A549 (cell line): Measurements from ENCODE around the gene LHFPL5.

Source experiments
- EHMT2 ChIP-seq: fragments of 200-600 bp; sonication (generic); IDR thresholded peaks from 2 replicates; pipeline ENCODE4 v1.6.1; 2016; ENCODE audit warnings: antibody characterized with exemption, low read depth, mild to moderate bottlenecking, moderate library complexity
- JUNB ChIP-seq: fragments of >200 bp; sonication (Bioruptor Twin); formaldehyde crosslinking; IDR thresholded peaks from 2 replicates; pipeline ENCODE4 v1.6.1; 2016
- MAZ ChIP-seq: fragments of 150-350 bp; IDR thresholded peaks from 2 replicates; pipeline ENCODE4 v1.6.1; 2014; ENCODE audit warnings: antibody characterized with exemption, low read depth, low read length, borderline replicate concordance
- POLR2A ChIP-seq: IDR thresholded peaks from 2 replicates; pipeline ENCODE4 v1.6.1; 2012; ENCODE audit warnings: mild to moderate bottlenecking, low read length
- POLR2AphosphoS2 ChIP-seq: conservative IDR thresholded peaks from 2 replicates; pipeline ENCODE4 v1.6.1; 2012; ENCODE audit warnings: low read length, improper control_type of control experiment, inconsistent platforms
- TF ChIP-seq, protein P1 (sequence below): fragments of >200 bp; sonication (Bioruptor Twin); formaldehyde crosslinking; IDR thresholded peaks from 3 replicates; pipeline ENCODE4 v1.5.1; 2016
- TF ChIP-seq, protein P2 (sequence below): fragments of 200-600 bp; sonication (generic); IDR thresholded peaks from 2 replicates; pipeline ENCODE4 v1.6.1; 2016; ENCODE audit warnings: antibody characterized with exemption, mild to moderate bottlenecking, moderate library complexity

DNA sequence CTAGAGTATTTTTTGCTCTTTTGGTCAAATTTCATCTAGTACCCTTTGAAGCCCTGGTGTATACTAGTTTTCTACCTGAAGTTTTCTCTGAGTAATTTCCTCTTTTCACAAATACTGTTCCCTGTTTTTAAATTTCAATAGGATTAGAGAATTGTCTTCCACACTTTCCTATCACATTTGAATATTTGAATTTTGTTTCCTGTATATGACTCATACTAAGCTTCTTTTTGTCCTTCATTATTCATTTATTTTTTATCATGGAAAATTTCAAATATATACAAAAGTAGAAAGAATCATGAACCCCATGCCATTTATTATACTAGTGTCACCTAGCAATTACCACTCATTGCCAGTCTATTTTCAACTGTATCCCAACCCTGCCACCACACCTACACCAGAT is 52.7 kb downstream of the LHFPL5 start:
- TF ChIP-seq POLR2A = no peak
- TF ChIP-seq, protein P1, sequence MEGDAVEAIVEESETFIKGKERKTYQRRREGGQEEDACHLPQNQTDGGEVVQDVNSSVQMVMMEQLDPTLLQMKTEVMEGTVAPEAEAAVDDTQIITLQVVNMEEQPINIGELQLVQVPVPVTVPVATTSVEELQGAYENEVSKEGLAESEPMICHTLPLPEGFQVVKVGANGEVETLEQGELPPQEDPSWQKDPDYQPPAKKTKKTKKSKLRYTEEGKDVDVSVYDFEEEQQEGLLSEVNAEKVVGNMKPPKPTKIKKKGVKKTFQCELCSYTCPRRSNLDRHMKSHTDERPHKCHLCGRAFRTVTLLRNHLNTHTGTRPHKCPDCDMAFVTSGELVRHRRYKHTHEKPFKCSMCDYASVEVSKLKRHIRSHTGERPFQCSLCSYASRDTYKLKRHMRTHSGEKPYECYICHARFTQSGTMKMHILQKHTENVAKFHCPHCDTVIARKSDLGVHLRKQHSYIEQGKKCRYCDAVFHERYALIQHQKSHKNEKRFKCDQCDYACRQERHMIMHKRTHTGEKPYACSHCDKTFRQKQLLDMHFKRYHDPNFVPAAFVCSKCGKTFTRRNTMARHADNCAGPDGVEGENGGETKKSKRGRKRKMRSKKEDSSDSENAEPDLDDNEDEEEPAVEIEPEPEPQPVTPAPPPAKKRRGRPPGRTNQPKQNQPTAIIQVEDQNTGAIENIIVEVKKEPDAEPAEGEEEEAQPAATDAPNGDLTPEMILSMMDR = no peak
- TF ChIP-seq JUNB = no peak
- no peak for TF ChIP-seq EHMT2
- no peak for TF ChIP-seq POLR2AphosphoS2
- TF ChIP-seq, protein P2, sequence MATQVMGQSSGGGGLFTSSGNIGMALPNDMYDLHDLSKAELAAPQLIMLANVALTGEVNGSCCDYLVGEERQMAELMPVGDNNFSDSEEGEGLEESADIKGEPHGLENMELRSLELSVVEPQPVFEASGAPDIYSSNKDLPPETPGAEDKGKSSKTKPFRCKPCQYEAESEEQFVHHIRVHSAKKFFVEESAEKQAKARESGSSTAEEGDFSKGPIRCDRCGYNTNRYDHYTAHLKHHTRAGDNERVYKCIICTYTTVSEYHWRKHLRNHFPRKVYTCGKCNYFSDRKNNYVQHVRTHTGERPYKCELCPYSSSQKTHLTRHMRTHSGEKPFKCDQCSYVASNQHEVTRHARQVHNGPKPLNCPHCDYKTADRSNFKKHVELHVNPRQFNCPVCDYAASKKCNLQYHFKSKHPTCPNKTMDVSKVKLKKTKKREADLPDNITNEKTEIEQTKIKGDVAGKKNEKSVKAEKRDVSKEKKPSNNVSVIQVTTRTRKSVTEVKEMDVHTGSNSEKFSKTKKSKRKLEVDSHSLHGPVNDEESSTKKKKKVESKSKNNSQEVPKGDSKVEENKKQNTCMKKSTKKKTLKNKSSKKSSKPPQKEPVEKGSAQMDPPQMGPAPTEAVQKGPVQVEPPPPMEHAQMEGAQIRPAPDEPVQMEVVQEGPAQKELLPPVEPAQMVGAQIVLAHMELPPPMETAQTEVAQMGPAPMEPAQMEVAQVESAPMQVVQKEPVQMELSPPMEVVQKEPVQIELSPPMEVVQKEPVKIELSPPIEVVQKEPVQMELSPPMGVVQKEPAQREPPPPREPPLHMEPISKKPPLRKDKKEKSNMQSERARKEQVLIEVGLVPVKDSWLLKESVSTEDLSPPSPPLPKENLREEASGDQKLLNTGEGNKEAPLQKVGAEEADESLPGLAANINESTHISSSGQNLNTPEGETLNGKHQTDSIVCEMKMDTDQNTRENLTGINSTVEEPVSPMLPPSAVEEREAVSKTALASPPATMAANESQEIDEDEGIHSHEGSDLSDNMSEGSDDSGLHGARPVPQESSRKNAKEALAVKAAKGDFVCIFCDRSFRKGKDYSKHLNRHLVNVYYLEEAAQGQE = no peak
- TF ChIP-seq MAZ = no peak
